K562 (cell line): ENCODE results near the gene CROCC2.

Source experiments
- C11orf30 ChIP-seq: fragments of 450-650 bp; IDR thresholded peaks from 2 replicates; pipeline ENCODE4 v1.6.1; 2016; ENCODE audit warnings: low read depth, mild to moderate bottlenecking
- CBX3 ChIP-seq, 2 experiments: IDR thresholded peaks; 1 replicate in 1 of 2; 2 replicates in 1 of 2; pipeline ENCODE4 v1.6.1; 2012; ENCODE audit warnings: inconsistent platforms in 2 of 2, low read length in 2 of 2, borderline replicate concordance in 1 of 2, control low read depth in 1 of 2
- CTCF ChIP-seq, 3 experiments: IDR thresholded peaks in 2 of 3; conservative IDR thresholded peaks in 1 of 3; 2 replicates each; pipeline ENCODE4 v1.5.1; 2011 to 2012; ENCODE audit warnings: low read length in 3 of 3, mild to moderate bottlenecking in 3 of 3, control low read depth in 2 of 3, improper control_type of control experiment in 1 of 3, inconsistent platforms in 1 of 3, low read depth in 1 of 3, mixed read lengths in 1 of 3, moderate library complexity in 1 of 3; ENCODE audit not compliant: insufficient read depth in 2 of 3
- ESRRA ChIP-seq: fragments of 450-650 bp; IDR thresholded peaks from 2 replicates; pipeline ENCODE4 v1.6.1; 2014; ENCODE audit warnings: low read depth, mild to moderate bottlenecking, moderate library complexity, borderline replicate concordance
- FOXK2 ChIP-seq, 2 experiments: fragments of 450-650 bp; IDR thresholded peaks in 1 of 2; conservative IDR thresholded peaks in 1 of 2; 2 replicates each; pipeline ENCODE4 v1.6.1; 2016; ENCODE audit warnings: low read depth in 2 of 2, mild to moderate bottlenecking in 1 of 2
- NBN ChIP-seq: fragments of 450-650 bp; IDR thresholded peaks from 2 replicates; pipeline ENCODE4 v1.6.1; 2016; ENCODE audit warnings: low read depth, mild to moderate bottlenecking
- RFX5 ChIP-seq: IDR thresholded peaks from 2 replicates; pipeline ENCODE4 v1.6.1; 2011; ENCODE audit warnings: low read depth, mild to moderate bottlenecking, improper control_type of control experiment, low read length
- RHOXF2B ChIP-seq: fragments of 250-450 bp; sonication (Bioruptor Pico); conservative IDR thresholded peaks from 2 replicates; pipeline ENCODE4 v1.5.1; 2021
- SMAD1 ChIP-seq: fragments of 150-350 bp; IDR thresholded peaks from 2 replicates; pipeline ENCODE4 v1.6.1; 2014; ENCODE audit warnings: low read length, low read depth; ENCODE audit not compliant: partially characterized antibody
- TAF15 ChIP-seq: fragments of 200-400 bp; formaldehyde crosslinking; IDR thresholded peaks from 2 replicates; pipeline ENCODE4 v1.6.1; 2017; ENCODE audit warnings: mild to moderate bottlenecking, low read depth, low read length, moderate library complexity
- ZBTB33 ChIP-seq: sonication (generic); formaldehyde crosslinking; IDR thresholded peaks from 2 replicates; pipeline ENCODE4 v1.8.1; 2023; ENCODE audit warnings: mild to moderate bottlenecking, missing genetic modification reagents
- ZFX ChIP-seq: sonication (generic); formaldehyde crosslinking; IDR thresholded peaks from 2 replicates; pipeline ENCODE4 v1.8.0; 2022; ENCODE audit warnings: mild to moderate bottlenecking, missing genetic modification reagents, moderate library complexity
- ZKSCAN8 ChIP-seq: fragments of 200-800 bp; sonication (Bioruptor generic); IDR thresholded peaks from 2 replicates; pipeline ENCODE4 v1.6.1; 2016; ENCODE audit warnings: missing genetic modification characterization, missing compliant biosample characterization
- ZNF518B ChIP-seq: fragments of 250-450 bp; sonication (Bioruptor Pico); IDR thresholded peaks from 2 replicates; pipeline ENCODE4 v1.5.0; 2021; ENCODE audit warnings: mild to moderate bottlenecking, moderate library complexity

- TF ChIP-seq ESRRA (no peak), TAF15 (no peak), CTCF (IDR thresholded peaks at IDR 0.05 in 2 of 3, conservative IDR thresholded peaks at IDR 0.05 in 1 of 3; ENCODE audit: insufficient read depth in 2 of 3, low read depth in 1 of 3, low read length in 3 of 3) (no peak), ZKSCAN8 (CRISPR knock-in tag) (no peak), SMAD1 (no peak), RFX5 (no peak), ZBTB33 (no peak), ZNF518B (CRISPR knock-in tag) (no peak), RHOXF2B (CRISPR knock-in tag) (no peak), CBX3 (IDR thresholded peaks at IDR 0.05; ENCODE audit: borderline replicate concordance in 1 of 2, low read length in 2 of 2) (no peak), FOXK2 (conservative IDR thresholded peaks at IDR 0.05 in 1 of 2, IDR thresholded peaks at IDR 0.05 in 1 of 2; ENCODE audit: low read depth in 2 of 2) (no peak), NBN (no peak), C11orf30 (no peak), ZFX (CRISPR knock-in tag) (no peak)
Measured at GRCh38 chr2:240965905-240966456, 59.8 kb downstream of the CROCC2 start.
